HEK293T (cell line): ENCODE results near the gene MYH14.

Source experiments
- CTCF ChIA-PET: fragments of 350-600 bp; formaldehyde crosslinking; extraction: SDS; loops from one replicate; lab custom pipeline; 2021; ENCODE audit warnings: antibody characterized with exemption, inconsistent platforms; lab: Yijun Ruan, JAX
- POLR2A ChIA-PET: fragments of 350-600 bp; formaldehyde crosslinking; extraction: SDS; loops from one replicate; lab custom pipeline; 2020; ENCODE audit warnings: antibody characterized with exemption, inconsistent platforms; lab: Yijun Ruan, JAX
- DNase-seq: peaks from one replicate; pipeline ENCODE4 v3.0.0; 2012; ENCODE audit warnings: mixed read lengths; ENCODE audit errors: extremely low spot score
- BHLHE40 ChIP-seq: fragments of 450-650 bp; IDR thresholded peaks from 2 replicates; pipeline ENCODE4 v1.6.1; 2016; ENCODE audit warnings: mild to moderate bottlenecking, moderate library complexity, borderline replicate concordance
- FOXM1 ChIP-seq: fragments of 450-650 bp; IDR thresholded peaks from 2 replicates; pipeline ENCODE4 v1.6.1; 2017; ENCODE audit warnings: mild to moderate bottlenecking, borderline replicate concordance
- HDGF ChIP-seq: fragments of 450-650 bp; IDR thresholded peaks from 2 replicates; pipeline ENCODE4 v1.6.1; 2017; ENCODE audit warnings: antibody characterized with exemption, borderline replicate concordance
- TARDBP ChIP-seq: fragments of 450-650 bp; IDR thresholded peaks from 2 replicates; pipeline ENCODE4 v1.6.1; 2016

MYH14 gene

GRCh38 chr19:50359328-50359818 is 156.0 kb downstream of the MYH14 start:
- TF ChIP-seq FOXM1 = no peak
- TF ChIP-seq TARDBP = no peak
- no peak for TF ChIP-seq HDGF
- TF ChIP-seq BHLHE40 = no peak
- POLR2A ChIA-PET = no interaction called here
- CTCF ChIA-PET = interaction anchor here (0.6 kb wide), 1 partner anchor 90 kb away, joined by 3 read pairs; no protein-coding TSS in a partner anchor
- DNase-seq = no peak
